WI38 (cell line): ENCODE results near the gene NFS1.

Source experiments
- H3K4me3 ChIP-seq: 2 replicates; pipeline ENCODE4 v1.5.1; 2011; ENCODE audit warnings: low read depth, mild to moderate bottlenecking, control low read depth, low read length
- TF ChIP-seq, protein P1 (sequence below): IDR thresholded peaks from 2 replicates; pipeline ENCODE4 v1.5.1; 2012; ENCODE audit warnings: low read depth, mild to moderate bottlenecking, control low read depth, low read length

NFS1 gene

DNA sequence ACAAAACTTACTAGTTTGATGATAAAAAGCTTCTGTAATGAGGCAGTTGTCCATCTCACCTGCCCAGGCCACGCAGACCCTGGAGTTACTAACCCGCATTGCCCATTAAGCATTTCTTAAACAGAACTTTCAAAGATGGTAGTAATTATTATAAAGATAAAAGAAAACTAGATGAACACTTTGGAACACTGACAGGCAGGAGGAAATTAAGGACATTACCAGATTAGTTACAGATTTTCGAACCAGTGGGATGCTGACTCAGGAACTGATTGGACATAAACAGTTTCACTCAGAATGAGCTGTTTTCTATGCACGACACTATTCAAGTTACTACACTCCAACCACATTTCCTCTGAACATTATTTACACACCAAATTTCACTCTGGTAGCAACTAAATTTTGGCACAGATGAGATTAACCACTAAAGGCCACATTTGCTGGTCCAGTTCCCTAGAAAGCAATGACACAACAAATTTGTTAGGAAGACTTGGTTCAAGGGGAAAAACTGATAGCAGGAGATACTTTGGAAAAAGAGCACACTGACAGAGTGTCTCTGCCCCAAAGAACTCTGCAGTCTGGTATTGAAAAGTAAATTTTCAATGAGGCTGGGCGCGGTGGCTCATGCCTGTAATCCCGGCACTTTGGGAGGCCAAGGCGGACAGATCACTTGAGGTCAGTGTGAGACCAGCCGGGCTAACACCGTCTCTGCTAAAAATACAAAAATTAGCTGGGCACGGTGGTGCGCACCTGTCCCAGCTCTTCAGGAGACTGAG, 3.1 kb upstream of the NFS1 start:
- TF ChIP-seq, protein P1, sequence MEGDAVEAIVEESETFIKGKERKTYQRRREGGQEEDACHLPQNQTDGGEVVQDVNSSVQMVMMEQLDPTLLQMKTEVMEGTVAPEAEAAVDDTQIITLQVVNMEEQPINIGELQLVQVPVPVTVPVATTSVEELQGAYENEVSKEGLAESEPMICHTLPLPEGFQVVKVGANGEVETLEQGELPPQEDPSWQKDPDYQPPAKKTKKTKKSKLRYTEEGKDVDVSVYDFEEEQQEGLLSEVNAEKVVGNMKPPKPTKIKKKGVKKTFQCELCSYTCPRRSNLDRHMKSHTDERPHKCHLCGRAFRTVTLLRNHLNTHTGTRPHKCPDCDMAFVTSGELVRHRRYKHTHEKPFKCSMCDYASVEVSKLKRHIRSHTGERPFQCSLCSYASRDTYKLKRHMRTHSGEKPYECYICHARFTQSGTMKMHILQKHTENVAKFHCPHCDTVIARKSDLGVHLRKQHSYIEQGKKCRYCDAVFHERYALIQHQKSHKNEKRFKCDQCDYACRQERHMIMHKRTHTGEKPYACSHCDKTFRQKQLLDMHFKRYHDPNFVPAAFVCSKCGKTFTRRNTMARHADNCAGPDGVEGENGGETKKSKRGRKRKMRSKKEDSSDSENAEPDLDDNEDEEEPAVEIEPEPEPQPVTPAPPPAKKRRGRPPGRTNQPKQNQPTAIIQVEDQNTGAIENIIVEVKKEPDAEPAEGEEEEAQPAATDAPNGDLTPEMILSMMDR = no peak
- H3K4me3 ChIP-seq = no peak overlapping the region

DNA sequence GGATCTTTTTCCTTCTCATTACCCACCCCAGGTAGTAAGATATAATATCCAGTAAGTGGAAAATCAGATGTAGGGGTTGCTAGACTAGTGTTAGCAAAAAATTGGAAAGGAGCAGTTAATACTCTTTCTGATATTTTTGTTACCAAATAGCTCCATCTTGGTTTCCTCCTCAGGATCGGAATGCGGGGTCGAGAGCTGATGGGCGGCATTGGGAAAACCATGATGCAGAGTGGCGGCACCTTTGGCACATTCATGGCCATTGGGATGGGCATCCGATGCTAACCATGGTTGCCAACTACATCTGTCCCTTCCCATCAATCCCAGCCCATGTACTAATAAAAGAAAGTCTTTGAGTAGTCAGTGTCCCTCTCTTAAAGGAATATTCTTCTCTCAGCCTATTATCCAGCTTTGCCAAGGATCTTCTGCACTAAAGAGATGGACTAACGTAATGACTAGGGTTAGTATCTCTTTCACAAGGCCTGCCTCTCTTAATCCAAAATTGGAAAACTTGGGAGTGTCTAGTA, 1.5 kb upstream of the NFS1 start:
- no peak overlapping the region for H3K4me3 ChIP-seq

DNA sequence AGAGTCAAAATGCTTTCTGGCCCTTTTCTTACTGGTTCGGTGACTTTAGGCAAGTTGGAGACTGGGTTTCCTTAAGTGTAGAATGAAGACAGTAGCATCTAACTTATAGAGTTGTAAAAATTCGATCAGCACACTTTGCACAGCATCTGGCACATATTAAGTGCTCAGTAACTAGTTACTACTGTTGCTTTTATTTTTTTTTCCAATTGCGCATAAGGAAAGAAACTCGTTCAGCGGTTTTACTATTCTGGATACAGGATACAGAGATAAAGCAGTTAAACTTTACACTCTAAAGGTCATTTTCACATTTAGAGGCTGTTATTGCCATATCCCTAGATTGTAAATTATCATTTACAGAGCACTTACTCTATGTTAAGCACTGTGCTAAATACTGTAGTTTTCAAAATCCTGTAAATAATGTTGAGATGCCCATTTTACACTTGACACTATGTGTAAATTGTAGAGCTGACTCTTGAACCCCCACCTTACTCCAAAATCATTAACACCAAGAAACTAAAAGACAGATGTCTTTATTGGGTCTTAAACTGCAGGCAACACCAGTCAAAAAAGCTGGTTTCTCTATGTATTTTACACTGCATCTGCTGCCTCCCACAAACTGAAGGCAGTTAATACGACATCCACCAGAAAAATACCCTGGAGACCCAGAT, 939 bp upstream of the NFS1 start:
- TF ChIP-seq, protein P1 = no peak
- peak overlapping the region; percentile 96 for H3K4me3 ChIP-seq

More for the DNA sequence above, 1.5 kb upstream of the NFS1 start:
- TF ChIP-seq, protein P1 = no peak

DNA sequence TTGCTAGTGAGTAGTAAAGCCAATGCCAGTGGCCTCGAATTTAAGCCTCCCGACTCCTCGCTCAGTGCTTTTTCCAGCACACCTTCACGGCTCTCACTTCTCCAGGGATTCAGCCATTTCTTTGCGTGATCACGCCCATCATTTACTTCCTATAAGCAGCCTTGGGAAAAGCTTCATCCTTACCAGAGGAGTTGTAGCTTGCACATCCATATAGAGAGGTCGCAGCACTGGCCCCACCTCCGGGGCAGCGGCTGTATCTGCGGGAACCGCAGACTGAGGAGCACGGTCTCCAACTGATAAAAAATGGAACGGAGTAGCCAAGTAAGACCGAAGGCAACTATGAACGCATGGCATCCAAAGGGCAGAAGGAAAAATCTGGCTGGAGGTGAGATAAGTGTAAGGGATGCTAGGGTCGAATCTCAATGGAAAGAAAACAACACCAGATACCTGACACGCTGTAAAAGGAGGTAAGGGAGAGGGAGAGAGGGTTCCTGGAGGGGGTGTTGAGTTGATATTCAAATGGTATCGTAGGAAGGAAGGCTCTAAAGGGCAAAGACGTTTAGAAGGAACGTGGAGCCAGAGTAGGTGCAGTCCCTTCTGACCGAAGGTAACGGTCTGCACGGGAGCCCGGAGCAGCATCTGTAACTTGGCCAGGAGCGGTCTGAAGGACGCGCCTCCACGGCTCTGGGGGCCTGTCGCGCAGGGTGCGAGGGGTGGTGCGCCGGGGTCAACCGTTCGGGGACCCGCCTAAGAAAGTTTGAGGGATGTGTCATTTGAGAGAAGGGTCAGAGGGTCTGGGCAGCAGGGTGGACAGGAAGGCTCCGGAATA, 640 bp downstream of the NFS1 start:
- TF ChIP-seq, protein P1 = no peak

DNA sequence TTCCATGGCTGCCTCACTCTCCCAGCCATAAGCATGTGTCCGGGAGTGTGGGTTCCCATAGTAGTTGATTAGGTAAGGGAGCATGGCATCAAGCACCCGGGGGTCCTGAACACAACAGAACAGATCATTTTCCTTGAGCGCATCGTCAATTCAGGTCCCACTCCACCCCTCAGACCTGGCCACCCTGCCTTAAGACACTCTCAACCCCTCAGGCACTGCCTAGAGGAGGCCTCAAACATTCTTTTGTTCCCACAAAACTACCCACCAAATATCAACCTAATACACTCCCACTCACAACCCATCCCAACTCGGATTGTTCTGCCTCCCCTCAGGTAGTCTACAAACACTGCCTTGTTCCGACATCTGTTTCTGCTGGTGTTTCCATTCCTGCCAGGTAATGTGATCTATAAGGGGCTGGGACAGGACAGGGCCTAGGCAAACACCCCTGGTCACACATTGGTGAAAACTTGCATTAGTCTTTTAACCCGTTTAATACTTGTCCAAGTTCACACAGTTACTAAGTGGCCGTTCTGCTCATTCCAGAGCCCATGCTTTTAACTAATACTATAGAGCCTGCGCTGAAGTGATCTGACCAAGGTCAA, 1.4 kb downstream of the NFS1 start:
- H3K4me3 ChIP-seq = peak overlapping the region; percentile 96

More for the DNA sequence above, 640 bp downstream of the NFS1 start:
- H3K4me3 ChIP-seq = peak overlapping the region; percentile 96

DNA sequence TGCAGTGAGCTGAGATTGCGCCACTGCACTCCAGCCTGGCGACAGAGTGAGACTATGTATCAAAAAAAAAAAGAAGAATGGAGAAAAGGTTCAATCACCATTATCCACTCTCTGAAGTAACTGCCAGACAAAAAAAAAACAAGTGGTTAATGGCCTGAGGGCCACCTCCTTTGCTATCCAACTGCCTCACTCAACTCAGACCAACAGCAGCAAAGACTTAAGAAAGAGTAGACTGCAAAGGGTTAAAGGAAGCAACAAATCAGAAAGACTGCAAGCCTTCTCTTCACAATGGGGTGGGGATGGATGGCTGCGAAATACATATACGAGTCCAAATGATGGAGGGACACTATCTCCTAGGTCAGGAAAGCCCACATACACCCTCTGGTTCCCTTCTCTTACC, 3.2 kb downstream of the NFS1 start:
- TF ChIP-seq, protein P1 = no peak
- H3K4me3 ChIP-seq = no peak overlapping the region

More for the DNA sequence above, 1.4 kb downstream of the NFS1 start:
- TF ChIP-seq, protein P1 = no peak
